GM10847 (cell line): ENCODE data around the gene ATXN2L.

Experiments used
- POLR2A ChIP-seq: IDR thresholded peaks from 2 replicates; pipeline ENCODE4 v1.6.1; 2011; ENCODE audit not compliant: insufficient read length; ENCODE audit errors: extremely low read depth

ATXN2L gene

GRCh38 chr16:28882551-28883160 lies 59.9 kb downstream of the ATXN2L start:
- TF ChIP-seq POLR2A: no peak

- no peak for TF ChIP-seq POLR2A
Measured at GRCh38 chr16:28883221-28883996, 60.6 kb downstream of the ATXN2L start.

- no peak for TF ChIP-seq POLR2A
Measured at GRCh38 chr16:28884045-28884444, 61.2 kb downstream of the ATXN2L start.
